ENCODE results near the gene FGD1. TPM values are rescaled to one million over a fixed set of nuclear protein-coding genes. Genes with fewer than 3 reads are reported as not detected.

The FGD1 gene
- total RNA-seq, 1 experiment from 2014 or later, result 22.4 TPM

Other genes with a start within 250 kb of the FGD1 start
- gene WNK3, start 138.2 kb downstream of the FGD1 start, total RNA-seq (2014; rRNA removed; shearing (Covaris generic)), result 13.0 and 16.5 TPM in 2 replicates
- gene TSR2, start 55.8 kb downstream of the FGD1 start, total RNA-seq (2014; rRNA removed; shearing (Covaris generic)), result 16.2 and 16.3 TPM in 2 replicates
- gene GNL3L, start 34.0 kb upstream of the FGD1 start, total RNA-seq (2014; rRNA removed; shearing (Covaris generic)), result 28.1 and 31.9 TPM in 2 replicates